NCI-H1694 treated with DMSO at 0.1 percent for 48 hours (cell line): ENCODE results near the gene EEFSEC.
A peak's percentile ranks its signal among the peaks of the same experiment; 100 is the strongest.

Experiments
- DNase-seq: peaks from one replicate; lab custom pipeline; 2025; lab: John Stamatoyannopoulos, UW

EEFSEC gene

GRCh38 chr3:128153156-128154041 lies at the start of gene EEFSEC:
Gene EEFSEC, plus strand, starts transcription at chr3:128153481. Its CDS starts 27 bp downstream, at chr3:128153508.
- DNase-seq = peak; percentile 61

- DNase-seq = no peak
These were observed 45.4 kb upstream of the EEFSEC start for GRCh38 chr3:128107834-128108233.

- no peak for DNase-seq
These were observed 42.1 kb upstream of the EEFSEC start for GRCh38 chr3:128111147-128111546.

DNA sequence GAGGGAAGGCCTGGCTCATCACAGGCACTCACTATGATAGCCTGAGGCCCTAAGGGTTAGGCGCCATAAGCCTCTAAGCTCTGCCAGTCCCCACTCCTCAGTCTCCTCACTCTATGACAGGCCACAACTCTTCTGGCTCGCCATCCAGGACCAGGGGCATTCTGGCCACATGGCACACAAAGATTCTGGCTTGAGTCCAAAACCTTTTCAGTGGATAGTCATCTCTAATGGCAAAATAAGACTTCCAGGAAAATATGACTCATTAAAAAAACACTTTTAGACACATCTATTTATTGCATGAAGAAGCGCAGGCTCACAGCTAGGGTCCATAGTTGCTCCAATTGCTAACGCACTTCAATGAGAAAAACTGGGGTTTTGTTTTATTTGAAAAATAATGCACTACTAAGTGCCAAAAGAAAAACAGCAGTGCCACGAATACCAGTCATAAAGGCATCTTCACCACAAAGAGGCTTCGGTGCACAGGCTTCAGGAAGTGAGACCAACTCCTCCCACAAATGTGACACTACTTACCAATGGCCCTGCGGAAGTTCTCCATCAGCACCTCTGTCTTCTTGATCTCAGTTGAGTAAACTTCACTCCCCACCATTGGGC lies 40.8 kb upstream of the EEFSEC start:
- DNase-seq = no peak

GRCh38 chr3:128113817-128114794 lies 39.2 kb upstream of the EEFSEC start:
- no peak for DNase-seq

- no peak for DNase-seq
These were observed 31.3 kb upstream of the EEFSEC start for GRCh38 chr3:128122013-128122412.

GRCh38 chr3:128123156-128123537 lies 30.1 kb upstream of the EEFSEC start:
- no peak for DNase-seq

DNA sequence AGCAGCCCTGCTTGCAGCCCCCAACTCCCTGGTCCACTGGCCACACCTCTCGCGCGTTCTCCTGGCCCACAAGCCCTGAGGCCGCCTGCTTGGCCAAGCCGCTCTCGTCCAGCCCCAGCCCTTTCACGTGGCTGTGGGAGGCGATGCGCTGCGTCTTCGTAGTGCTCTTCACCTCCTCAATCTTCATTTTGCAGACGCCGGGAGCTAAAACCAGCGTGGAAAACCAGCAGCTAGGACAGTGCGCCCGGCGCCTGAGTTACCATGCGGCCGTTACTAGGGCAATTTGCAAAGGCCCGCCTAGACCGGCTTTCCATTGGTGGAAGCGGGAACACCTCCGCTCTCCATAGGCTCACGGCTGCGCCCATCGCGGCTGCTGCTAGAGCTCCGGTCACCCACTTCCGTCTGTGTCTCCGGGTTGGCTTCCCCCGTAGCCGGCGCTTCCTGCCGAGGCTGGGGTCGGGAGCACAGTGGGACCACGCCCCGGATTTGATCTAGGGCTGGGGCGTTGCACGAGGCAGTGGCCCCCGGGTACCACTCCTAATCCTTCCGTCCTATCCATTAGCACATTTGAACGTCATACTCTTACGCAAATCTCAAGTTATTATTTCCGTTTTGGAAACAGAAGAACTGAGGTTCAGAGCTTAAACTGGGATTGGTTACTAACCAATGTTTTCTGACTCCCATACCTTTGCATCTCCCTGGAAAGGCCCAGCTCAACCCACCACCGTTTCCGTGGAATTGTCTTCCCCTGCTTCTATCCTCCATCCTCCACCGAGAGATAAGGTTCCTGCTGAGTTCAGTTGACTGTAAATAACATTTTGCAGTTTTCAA lies 29.5 kb upstream of the EEFSEC start, which contains the start of gene RUVBL1:
Gene RUVBL1, minus strand, starts transcription at position 275 of the 831 bp plus-strand sequence. Its CDS starts 88 bp downstream, at position 187.
- peak; percentile 98 for DNase-seq

DNA sequence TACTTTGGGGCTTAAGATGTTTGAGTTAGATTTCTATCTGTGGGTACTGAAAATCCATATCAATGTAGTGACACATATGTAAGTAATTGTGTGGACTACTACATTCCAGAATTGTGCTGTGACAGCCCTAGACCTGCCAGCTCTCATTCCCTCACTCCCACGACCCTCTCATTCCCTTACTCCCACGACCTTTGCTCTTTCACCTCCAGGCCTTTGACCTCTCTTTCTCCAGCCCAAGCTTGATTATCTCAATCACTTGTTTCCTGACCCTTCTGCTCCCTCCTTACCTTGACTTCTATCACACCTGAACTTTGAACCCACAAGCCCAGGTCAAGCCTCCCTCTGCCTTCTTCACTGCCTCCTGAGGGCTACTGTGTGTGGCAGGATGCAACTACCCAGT lies 26.0 kb upstream of the EEFSEC start:
- no peak for DNase-seq

- no peak for DNase-seq
These were observed 25.0 kb upstream of the EEFSEC start for GRCh38 chr3:128128251-128128650.

DNA sequence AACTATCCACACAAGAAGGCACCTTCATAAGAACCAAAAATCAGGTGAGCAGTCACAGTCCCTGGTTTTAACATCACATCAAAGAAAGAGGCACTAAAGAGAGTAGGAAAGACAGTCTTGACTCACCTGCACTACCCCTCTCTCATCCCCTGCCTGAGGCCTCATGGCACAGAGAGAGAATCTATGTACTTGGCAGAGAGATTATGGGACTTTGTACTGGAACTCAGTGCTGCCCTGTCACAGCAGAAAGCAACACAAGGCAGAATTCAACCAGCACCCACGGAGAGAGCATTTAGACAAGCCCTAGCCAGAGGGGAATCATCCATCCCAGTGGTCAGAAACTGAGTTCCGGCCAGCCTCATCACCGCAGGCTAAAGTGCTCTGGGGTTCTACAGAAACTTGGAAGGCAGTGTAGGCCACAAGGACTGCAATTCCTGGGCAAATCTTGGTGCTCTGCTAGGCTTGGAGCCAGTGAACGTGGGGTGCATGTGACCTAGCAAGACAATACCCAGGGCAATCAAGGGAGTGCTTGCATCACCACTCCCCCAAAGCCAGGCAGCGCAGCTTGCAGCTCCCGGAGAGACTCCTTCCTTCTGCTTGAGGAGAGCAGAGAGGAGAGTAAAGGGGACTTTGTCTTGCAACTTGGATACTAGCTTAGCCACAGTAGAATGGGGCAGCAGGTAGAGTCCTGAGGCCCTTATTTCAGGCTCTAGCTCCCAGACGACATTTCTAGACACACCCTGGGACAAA lies 21.2 kb upstream of the EEFSEC start:
- DNase-seq = no peak

DNA sequence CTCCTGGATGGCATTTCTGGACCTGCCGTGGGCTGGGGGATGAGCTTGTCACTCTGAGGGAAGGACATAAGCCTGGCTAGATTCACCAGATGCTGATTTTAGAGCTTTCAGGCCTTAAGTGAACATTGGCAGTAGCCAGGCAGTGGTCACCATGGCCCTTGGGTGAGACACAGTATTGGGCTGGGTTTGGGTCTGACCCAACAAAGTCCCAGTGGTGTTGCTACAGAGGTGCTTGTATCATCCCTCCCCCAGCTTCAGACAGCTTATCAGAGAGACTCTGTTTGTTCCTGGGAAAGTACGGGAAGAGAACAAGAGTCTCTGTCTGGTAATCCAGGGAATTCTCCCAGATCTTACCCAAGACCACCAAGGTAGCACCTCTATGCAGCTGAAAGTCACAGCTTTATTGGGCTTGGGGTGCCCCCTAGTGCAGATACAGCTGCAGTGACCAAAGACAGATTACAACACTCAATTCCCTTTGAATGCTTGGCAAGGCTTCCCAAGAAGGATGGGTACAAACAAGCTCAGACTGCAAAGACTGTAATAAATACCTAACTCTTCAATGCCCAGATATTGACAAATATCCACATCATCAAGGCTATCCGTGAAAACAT lies 19.9 kb upstream of the EEFSEC start:
- DNase-seq = peak; percentile 34

DNA sequence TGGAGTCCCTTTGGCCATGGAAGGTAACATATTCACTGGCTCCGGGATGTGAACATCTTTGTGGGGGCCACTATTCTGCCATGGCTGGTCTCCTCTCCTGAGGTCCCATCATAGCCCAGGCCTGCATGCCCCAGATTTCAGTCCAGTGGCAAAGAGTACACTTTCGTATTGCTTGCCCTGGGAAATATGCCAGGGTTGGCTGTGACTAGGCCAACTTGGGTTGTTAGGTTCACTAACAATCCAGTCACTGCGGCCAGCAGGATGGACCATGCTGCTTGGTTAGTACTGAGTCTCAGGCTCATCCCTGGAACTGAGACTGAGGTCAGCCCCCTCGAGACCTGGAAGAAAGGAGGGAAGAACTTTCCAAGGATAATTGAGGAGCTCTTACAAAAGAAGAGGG lies 9.8 kb upstream of the EEFSEC start:
- no peak for DNase-seq

DNA sequence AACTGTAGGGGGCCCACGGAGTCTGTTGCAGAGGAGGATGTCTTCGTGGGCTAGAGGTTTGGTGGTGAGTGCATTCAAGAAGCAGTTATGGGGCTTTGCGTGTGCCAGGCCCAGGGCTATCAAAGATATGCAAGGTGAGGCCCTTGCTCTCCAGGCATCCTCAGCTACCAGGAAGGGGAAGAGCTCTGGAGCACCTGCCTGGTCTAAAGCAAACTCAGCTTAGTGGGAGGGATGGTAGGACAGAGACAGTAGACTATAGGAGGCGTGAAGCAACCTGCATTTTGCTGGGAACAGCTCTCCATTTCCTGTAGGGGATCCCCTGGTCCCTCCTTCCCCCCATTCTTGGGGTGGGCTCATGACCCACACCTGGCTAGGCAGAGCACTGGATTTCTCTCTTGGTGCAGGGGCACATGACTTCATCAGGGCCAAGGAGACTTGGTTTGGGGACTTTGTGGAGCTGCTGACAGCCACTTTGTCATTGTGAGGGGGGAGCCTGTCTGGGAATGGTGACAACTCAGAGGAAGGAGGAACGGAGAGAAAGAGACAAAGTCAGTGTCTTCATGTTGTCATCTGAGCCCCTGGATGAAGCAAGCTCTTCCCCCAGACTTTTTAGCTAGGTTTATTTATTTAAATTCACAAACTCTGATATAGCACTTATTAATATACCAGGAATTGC lies 8.6 kb upstream of the EEFSEC start:
- no peak for DNase-seq

DNA sequence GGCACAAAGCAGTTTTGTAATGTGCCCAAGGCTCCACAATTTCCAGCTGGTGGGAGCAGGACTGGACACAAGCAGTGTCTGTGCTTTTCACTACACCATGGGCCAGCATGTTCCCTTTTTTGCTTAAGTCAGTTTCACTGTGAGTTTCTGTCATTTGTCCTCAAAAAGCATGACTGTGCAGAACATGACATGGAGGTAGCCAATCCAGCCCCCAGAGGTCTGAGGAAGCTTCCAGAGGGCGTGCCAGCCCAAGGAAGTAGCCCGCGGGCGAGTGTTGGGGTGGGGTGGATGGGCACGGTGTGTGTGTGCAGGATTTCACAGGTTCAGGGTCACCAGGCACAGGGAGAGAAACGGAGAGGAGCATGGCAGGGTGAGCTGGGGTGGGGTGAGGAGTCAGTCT lies 8.0 kb upstream of the EEFSEC start:
- DNase-seq = no peak

GRCh38 chr3:128146201-128146600 lies 7.1 kb upstream of the EEFSEC start:
- DNase-seq = no peak

DNA sequence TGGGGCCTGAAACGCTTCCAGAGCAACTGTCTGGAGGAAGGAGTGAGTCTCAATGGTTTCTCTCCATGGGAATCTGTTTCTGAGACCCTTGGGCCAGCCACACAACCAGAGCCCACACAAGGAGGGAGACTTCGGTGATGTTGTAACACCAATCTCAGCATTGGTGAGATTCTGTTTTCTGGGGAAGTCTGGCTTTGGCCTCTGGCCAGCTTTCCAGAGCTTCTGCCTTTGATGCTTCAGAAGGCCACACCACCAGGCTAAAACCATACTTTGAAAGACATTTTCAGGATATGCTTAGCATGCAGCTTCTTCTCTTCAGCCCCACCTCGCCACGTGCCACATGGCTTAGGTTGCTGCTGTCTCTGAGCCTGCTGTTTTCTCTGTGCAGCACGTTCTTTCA lies 3.6 kb upstream of the EEFSEC start:
- DNase-seq = no peak

GRCh38 chr3:128151758-128152274 lies 1.5 kb upstream of the EEFSEC start:
- DNase-seq = no peak

DNA sequence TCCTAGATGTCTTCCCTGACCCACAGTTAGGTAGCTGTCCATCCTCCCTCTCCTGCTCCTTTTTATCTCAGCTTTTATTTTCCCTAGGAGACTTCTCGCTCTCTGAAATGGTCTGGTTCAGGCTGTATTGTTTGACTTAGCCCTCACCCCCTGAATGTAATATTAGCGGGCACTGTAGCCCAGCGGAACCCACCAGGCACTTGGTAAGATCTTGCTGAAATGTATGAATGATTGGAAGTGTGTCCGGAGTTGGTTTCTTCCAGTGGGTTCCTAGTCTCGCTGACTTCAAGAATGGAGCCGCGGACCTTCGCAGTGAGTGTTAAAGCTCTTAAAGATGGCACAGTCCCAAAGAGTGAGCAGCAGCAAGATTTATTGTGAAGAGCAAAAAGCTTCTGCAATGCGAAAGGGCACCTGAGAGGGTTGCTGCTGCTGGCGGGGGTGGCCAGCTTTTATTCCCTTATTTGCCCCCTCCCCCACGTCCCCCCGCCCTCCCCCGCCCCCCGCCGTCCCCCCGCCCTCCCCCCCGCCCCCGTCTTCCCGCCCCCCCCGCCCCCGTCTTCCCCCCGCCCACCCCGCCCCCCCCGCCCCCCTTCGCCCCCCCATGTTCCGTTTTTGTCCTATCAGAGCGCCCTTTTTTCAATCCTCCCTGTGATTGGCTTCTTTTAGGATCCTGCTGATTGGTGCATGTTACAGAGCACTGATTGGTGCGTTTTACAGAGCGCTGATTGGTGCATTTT lies 694 bp upstream of the EEFSEC start:
- no peak for DNase-seq
